HG03159 (cell line): ENCODE measurements around the gene ZSCAN2.
"Not testable (repeated sequence)": the region's sequence is repeated elsewhere in the genome, so short reads cannot be mapped to it uniquely, and the experiment has no call there.

Experiments used
- ATAC-seq: cut with Tn5 transposase; IDR thresholded peaks from one replicate; pipeline ENCODE4 v1.9.1; 2021; ENCODE audit warnings: mild to moderate bottlenecking, moderate library complexity; ENCODE audit not compliant: unreplicated experiment

ZSCAN2 gene

DNA sequence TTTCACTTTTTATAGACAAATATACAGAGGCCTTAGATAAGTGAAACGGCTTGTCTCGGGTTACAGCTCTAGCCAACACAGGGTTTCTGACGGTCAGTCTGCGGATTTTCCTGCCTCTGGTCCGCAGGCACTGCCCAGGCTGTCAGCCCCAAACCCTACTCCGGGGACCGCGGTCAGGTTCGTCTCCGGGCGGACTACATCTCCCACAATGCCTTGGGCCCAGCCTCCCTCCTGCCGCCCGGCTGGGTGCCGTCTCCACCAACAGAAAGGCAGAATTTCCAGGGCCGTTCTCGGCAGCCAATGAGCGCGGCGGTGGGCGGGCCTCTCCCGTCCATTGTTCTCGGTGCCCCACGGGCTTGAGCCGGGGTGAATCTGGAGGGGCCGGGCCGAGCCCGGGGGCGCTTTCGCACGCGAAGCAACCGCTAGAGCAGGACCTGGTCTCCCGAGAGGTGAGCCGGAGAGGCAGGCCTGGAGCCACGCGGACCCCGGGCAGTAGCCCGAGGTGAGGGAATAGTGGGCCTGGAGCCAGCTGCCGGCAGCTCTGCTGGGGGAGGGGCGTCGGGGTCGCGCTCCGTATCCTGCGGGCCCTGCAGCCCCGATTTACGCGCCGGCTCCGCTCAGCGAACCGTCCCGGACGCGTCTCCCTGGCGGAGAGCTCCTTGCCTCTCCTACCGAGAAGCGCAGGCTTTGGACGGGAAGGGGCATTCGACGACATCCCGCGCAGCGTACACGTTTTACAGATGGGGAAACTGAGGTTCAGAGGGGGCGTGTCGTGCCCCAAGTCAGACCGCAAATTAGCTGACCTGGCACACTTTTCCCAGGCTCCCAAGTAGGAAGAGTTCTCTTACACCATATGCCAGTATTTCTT is at the start of gene ZSCAN2:
Gene ZSCAN2, plus strand, starts transcription at position 323 of the 868 bp plus-strand sequence. CDS start 2,919 bp downstream, outside the sequence.
- peak; percentile 95 for ATAC-seq

DNA sequence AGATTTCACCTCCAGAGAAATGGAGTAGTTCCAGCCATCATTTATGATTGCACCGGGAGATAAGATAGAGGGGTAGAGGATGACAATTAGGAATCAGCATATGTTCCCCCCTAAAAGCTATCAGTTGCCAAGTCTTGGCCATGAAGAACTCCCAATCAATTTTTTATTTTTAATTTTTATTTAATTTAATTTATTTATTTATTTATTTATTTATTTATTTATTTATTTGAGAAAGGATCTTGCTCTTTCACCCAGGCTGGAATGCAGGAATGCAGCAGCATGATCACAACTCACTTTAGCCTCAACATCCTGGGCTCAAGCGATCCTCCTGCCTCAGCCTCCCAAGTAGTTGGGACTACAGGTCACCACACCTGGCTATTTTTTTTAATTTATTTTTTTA is 49.2 kb upstream of the ZSCAN2 start:
- ATAC-seq, result not testable (repeated sequence)

DNA sequence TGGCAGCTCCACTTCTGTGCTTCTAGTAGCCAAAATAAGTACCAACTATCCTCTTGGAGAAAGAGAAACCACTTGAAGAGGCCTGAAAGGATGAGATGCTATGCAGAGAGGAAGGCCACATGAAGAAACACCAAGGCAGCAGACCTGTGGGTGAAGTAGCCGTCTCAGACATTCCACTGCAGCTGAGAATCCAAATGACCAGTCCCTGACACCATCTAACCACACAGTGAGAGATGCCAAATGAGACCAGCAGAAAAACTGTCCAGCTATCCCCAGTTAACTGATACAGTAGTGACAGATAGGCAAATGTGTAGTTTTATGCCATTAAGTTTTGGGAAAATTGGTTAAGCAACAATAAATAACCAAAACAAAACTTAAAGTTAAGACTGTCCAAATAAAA is 47.9 kb upstream of the ZSCAN2 start:
- ATAC-seq, result no peak

DNA sequence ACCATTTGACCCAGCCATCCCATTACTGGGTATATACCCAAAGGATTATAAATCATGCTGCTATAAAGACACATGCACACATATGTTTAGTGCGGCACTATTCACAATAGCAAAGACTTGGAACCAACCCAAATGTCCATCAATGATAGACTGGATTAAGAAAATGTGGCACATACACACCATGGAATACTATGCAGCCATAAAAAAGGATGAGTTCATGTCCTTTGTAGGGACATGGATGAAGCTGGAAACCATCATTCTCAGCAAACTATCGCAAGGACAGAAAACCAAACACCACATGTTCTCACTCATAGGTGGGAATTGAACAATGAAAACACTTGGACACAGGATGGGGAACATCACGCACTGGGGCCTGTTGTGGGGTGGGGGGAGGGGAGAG is 44.1 kb upstream of the ZSCAN2 start:
- ATAC-seq, result not testable (repeated sequence)

DNA sequence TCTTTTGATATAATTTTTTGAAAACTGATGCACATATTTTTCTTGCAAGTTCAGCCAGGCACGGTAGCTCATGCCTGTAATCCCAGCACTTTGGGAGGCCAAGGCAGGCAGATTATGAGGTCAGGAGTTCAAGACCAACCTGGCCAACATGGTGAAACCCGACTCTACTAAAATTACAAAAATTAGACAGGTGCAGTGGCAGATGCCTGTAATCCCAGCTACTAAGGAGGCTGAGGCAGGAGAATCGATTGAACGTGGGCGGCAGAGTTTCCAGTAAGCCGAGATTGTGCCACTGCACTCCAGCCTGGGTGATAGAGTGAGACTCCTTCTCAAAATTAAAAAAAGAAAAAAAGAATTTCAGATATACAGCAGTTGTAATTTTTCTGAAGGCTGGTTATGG is 32.8 kb upstream of the ZSCAN2 start:
- not testable (repeated sequence) for ATAC-seq

DNA sequence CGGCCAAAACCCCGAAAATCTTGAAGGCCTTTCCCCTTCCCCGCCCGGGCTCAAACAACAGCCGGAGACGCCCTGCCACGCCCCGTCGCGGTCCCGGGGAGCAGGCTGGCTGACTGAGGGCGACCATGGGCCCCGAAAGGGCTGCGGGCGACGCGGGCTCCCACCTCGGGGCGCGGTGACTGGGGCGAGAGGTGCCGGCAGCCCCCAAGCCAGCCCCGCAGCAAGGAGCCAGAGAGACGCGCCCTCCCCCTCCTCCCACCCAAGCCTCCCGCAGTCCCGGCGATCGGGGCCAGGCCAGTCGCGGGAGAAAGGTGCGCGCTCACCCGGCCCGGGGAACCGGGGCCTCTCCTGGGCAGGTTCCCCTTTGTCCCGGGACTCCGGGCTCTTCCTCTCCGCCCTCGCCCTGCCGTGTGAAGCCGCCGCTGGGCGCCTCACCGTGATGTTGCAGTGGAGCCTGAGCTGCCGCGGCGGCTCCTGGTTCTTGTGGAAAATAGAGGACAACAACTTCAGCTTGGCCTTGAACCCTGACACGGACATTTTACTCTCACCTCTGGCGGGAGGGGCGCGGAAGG is 30.6 kb upstream of the ZSCAN2 start:
- no peak for ATAC-seq

DNA sequence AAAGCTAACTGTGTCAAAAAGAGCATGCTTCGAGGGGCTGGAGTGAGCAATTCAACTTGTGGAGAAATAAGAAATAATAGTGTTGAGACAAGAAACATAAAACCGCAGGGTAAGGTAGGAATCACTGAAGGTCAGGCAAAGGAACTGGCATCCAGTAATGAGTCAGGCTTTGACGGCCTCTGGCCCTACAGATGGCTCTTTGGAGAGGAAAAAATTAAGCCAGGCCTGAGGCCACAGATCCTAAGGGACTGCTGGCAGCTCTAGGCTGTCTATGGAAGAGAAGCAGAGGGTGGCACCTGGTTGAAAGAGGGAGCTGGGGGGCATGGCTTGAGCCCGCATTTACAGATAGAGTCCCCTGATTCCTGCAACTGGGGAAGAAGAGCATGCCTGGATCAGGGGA is 28.6 kb upstream of the ZSCAN2 start:
- ATAC-seq, result no peak

DNA sequence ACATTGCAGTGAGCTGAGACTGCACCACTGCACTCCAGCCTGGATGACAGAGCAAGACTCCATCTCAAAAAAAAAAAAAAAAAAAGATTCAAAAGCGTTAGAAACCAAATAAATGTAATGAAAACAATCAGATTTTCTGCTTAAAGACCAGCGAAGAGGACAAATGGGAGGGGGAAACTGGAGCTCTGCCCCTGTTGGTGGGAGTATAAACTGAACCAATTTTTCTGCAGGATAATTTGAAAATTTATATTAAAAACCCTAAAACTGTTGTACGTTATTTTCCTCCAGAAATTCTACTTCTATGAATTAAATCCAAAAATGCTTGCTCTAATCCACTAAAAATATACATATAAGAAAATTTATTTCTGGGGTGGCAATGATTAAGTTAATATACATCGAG is 25.3 kb upstream of the ZSCAN2 start:
- ATAC-seq, result no peak

DNA sequence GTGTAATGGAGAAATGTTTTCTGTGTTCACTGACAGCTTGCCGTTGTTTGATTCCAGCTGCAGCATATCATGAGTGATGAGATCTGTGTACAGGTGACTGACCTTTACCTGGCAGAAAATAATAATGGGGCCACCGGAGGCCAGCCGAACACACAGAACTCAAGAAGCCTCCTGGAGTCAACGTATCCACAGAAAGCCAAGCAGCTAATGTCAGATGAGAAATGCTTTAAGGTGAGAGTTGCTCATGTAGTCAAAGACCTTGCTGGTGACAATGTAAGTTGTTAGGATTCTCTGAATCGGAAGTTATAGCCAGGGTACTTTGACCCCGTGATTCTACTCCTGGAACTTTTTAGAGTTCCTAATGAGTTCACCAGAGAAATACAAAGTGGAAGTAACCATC is 22.9 kb upstream of the ZSCAN2 start:
- not testable (repeated sequence) for ATAC-seq

DNA sequence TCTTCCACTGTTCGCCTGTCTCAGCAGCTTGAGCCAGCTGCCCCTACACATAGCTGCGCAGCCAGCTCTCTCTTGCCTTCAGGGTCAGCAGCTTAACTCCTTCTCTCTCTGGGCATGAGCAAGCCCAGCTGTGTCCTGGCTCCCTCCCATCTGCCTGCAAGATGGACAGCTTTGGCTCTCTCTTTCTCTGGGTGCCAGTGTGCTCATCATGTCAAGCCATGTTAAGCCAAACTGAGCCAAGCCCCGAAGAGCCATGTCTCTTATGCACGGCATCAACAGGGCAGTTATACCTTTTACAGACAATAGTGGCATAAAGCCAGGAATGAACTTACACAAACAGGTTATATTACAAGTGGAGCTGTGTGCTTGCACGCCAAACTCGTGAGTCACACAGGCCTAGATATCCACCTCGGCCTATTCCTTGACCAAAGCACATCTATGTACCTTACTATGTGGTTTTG is 21.5 kb upstream of the ZSCAN2 start:
- ATAC-seq, result not testable (repeated sequence)

DNA sequence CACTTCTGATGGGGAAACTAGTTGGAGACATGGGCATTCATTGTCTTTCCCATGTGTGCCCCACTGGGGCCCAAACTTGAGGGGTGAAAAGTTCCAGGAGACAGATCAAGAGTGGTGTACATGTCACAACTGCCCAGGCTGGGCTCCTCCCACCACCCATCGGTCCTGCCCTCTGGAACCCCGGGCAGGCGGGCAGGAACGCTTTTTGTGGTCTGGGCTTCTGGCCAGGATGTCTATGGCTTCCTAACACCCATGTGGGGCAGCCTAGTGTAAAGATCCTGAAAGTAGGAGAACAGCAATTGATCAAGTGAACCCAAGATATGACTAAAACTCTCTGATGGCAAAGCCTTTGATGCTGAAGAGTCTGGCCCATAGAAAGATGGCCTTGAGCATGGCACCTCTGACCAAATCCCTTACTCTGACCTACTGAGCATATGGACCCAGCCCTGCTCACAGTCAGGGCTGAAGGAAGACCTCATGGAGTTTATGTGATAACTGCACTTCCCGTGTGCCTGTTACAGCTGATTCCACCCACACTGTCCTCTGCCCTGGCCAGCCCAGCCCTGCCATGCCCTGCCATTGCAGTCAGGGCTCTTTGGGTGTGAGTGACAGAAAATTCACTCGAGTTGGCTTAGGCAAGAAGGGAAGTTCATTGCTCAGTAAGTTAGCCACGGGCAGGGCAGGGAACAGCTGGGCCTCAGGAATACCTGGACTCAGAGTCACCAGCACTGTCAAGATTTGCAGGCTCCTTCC is 19.0 kb upstream of the ZSCAN2 start:
- not testable (repeated sequence) for ATAC-seq

DNA sequence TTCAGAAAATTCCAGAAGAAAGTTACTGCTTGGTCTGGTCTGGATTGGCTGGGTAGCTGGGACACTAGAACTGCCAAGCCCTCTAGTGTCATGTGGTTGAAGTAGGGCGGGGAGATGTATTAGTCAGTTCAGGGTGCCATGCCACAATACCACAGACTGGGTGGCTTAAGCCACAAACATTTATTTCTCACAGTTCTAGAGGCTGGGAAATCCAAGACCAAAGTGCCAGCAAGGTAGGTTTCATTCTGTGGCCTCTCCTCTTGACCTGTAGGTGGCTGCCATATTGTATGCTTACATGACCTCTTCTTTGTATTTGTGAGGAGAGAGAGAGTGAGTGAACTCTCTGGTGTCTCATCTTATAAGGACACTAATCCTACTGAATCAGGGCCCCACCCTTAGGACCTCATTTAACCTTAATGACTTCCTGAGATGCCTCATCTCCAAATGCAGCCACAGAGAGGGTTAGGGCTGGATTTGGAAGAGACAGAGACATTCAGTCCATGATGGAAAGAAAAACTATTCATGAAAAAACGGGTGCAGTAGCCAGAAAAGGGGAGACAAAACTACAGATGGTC is 18.1 kb upstream of the ZSCAN2 start:
- no peak for ATAC-seq

DNA sequence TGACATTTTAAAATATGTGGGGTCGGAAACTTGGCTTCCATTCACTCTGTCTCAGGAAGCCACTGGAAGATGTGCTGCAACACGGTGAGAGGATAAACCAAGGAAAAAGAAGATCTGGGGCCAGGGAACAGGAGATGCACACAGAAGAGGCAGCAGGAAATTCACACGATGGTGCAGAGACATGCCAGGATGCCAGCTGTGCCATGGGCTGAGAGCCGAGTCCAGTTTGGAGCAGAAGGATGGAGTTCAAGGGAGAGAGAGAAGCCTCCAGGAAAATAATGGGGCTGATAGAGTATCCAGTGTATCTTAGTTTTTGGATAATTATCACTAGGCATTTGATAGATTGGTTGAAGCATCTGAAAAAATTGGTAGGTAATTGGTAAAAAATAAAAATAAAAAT is 16.9 kb upstream of the ZSCAN2 start:
- not testable (repeated sequence) for ATAC-seq

DNA sequence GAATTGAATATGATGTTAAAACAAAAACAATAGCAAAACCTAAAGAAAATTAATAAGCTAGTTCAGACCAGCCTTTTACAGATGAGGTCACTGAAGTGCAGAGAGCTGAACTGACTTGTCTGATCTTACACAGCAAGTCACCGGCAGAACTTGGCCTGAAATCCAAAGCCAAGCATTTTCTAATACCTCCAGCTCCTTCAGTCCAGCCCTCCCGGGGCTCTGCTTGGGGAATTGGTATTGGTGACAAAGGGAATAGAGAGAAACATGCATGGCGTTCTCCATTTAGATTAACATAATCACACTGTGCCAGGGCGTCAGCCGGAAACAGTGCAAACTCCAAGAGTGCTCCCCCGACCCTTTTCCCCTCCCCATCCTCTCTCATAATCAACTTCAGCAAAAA is 14.1 kb upstream of the ZSCAN2 start:
- ATAC-seq, result no peak

DNA sequence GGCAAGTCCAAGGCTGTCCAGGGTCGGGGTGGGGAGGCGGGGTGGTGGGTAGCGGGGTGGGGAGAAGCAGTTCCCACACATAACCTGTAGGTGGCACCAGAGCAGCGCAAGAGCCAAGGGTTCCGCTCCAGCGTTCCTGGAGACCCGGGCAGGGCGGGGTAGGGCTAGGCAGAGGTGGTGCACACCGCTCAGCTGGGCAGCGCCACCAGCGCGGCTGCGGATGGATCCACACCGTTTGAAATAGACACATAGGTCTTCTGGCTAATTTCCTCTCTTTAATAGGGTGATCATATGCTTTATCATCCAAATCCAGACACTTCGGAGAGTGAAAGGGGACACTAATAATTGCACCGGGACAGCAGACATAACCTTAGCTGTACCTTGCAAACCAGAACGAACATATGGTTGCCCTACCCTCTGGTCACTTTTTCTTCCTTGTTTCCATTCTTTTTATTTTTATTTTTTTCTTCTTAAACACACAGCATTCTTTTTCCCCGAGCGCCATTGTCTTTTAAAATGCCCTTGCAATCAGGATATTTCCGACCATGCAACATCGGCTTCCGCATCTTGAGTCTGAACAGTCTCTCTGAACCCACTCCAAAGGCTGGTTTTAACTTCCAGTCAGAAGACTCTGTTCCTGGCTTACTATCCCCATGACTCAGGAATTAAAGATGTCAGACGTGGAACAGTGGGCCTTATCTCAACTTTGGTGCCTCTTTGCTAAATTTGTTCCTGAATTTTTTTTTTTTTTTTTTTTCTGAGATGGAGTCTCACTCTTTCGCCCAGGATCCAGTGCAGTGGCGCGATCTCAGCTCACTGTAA is 12.5 kb upstream of the ZSCAN2 start:
- ATAC-seq, result peak; percentile 97

DNA sequence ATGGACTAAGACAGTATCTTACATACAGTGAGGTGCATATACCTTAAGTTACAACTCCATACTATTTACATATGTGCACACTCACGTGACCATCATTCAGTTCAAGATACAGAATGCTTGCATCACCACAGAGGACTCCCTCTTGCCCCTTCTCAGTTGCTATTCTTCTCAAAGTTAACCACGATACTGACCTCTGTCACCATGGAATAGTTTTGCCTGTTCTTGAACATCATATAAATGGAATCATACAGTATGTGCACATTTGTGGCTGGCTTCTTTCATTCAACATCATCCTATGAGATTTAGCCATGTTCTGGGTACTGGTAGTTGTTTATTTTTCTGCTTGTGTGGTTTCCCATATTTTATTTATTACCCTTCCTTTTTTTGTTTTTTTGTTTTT is 10.4 kb upstream of the ZSCAN2 start:
- ATAC-seq, result no peak

DNA sequence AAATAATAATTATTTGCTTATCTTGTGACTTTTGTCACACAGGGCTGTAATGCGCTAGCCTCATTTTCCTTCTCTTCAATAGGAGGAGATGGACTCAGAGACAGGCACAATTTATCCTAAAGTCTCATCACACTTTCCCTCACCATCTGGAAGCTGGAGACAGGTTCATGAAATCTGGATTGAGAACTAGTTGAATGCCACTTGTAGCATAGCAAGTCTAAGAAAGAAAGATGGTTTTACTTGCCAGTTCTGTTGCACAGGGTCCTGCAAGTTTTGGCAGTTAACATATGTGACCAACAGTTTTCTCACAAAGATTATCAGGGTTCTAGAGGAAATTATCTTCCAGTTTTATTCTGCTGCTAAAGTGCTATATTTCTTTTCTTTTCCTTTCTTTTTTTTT is 9.0 kb upstream of the ZSCAN2 start:
- ATAC-seq, result no peak

DNA sequence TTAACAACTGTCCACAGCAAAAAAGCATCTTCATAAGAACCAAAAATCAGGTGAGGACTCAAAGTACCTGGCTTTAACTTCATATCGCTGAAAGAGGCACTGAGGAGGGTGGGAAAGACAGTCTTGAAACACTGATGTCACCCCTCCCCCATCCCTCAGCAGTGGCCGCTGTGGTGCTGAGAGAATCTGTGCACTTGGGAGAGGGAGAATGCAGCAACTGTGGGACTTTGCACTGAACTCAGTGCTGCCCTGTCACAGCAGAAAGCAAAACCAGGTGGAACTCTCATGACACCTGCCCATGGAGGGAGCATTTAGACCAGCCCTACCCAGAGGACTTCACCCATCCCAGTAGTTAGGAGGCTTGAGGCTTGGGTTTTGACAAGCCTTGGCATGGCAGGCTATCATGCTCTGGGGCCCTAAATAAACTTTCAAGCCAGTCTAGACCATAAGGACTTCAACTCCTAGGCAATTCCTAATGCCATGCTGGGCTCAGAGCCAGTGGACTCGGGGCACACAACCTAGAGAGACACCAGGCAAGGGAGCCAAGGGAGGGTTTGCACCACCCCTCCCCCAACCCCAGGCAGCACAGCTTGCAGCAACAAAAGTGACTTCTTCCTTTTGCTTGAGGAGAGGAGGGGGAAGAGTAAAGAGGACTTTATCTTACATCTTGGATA is 6.1 kb upstream of the ZSCAN2 start:
- ATAC-seq, result no peak

DNA sequence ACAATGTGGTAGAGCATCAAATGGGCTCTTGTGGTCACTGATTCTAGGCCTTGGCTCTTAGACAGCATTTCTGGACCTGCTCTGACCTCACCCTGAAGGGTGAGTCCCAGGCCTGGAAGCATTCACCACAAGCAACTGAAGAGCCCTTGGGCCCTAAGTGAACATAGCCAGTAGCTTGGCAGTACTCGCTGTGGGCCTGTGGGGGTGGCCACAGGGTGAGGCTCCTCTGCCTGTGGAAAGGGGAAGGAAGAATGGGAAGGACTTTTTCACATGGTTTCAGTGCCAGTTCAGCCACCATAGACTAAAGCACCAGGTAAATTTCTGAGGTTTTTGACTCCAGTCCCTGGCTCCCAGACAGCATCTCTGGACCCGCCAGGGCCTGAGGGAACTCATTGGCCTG is 5.1 kb upstream of the ZSCAN2 start:
- ATAC-seq, result no peak

DNA sequence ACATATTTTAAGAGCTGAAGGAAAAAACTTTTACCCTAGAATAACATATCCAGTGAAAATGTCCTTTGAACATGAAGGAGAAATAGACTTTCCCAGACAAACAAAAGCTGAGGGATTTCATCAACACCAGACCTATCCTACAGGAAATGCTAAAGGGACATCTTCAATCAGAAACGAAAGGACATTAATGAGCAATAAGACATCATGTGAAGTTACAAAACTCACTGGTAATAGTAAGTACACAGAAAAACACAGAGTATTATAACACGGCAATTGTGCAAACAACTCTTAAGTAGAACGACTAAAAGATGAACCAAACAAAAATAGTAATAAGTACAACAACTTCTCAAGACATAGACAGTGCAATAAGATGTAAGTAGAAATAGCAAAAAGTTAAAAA is 3.5 kb upstream of the ZSCAN2 start:
- ATAC-seq, result no peak
